Gastroesophageal sphincter (tissue), 4 donors: Measurements from ENCODE around the gene EXOC3L4. TPM values are rescaled to one million over a fixed set of nuclear protein-coding genes. Genes with fewer than 3 reads are reported as not detected.
"Not testable (repeated sequence)": the region's sequence is repeated elsewhere in the genome, so short reads cannot be mapped to it uniquely, and the experiment has no call there.

Experiments
- ATAC-seq: fragments of 150-250 bp; one replicate; pipeline ENCODE4 v1.9.1; 2016; ENCODE audit warnings: mild to moderate bottlenecking, moderate library complexity
- H3K27ac ChIP-seq, 4 donors: fragments of 200-600 bp; sonication (generic) in 3 of 4; 1 replicate in 3 of 4; 2 replicates in 1 of 4; pipeline ENCODE4 v1.5.1; 2016 to 2019
- H3K27me3 ChIP-seq: fragments of 200-600 bp; sonication (generic); one replicate; pipeline ENCODE4 v1.5.1; 2019
- H3K36me3 ChIP-seq, 2 donors: fragments of 200-600 bp; sonication (generic); one replicate each; pipeline ENCODE4 v1.5.1; 2019; ENCODE audit warnings: control low read depth in 1 of 2
- H3K4me1 ChIP-seq, 3 donors: fragments of 200-600 bp; sonication (generic); 1 replicate in 2 of 3; 2 replicates in 1 of 3; pipeline ENCODE4 v1.5.1; 2016 to 2019; ENCODE audit warnings: control low read depth in 2 of 3
- H3K4me3 ChIP-seq, 2 donors: fragments of 200-600 bp; sonication (generic); one replicate each; pipeline ENCODE4 v1.5.1; 2019; ENCODE audit warnings: mild to moderate bottlenecking in 1 of 2, moderate library complexity in 1 of 2
- H3K9me3 ChIP-seq, 3 donors: fragments of 200-600 bp; sonication (generic); one replicate each; pipeline ENCODE4 v1.5.1; 2017 to 2019; ENCODE audit warnings: control low read depth in 2 of 3
- CTCF ChIP-seq, 4 experiments: fragments of 200-600 bp in 2 of 4; fragments of 450-650 bp in 2 of 4; sonication (generic) in 1 of 4; IDR thresholded peaks; one replicate each; pipeline ENCODE4 v1.5.1; 2017 to 2019; ENCODE audit warnings: antibody characterized with exemption in 4 of 4, mild to moderate bottlenecking in 2 of 4, moderate library complexity in 2 of 4
- EP300 ChIP-seq: sonication (generic); formaldehyde crosslinking; IDR thresholded peaks from one replicate; pipeline ENCODE4 v1.6.1; 2017; ENCODE audit warnings: antibody characterized with exemption, mild to moderate bottlenecking
- POLR2A ChIP-seq, 2 donors: fragments of 450-650 bp; IDR thresholded peaks; one replicate each; pipeline ENCODE4 v1.6.1; 2017; ENCODE audit warnings: antibody characterized with exemption in 2 of 2, mild to moderate bottlenecking in 2 of 2, moderate library complexity in 1 of 2
- POLR2AphosphoS5 ChIP-seq: sonication (generic); formaldehyde crosslinking; IDR thresholded peaks from one replicate; pipeline ENCODE4 v1.6.1; 2017; ENCODE audit warnings: antibody characterized with exemption
- WGBS, 2 donors: methylation state at CpG; one replicate each; pipeline ENCODE4 v1.1.5; 2018; ENCODE audit warnings: low coverage in 1 of 2; 5-methylcytosine and 5-hydroxymethylcytosine counted together
- total RNA-seq, 4 donors: library from RNA; depleted of rRNA; stranded (reverse); fragments of >200 nt; gene quantifications; one replicate each; pipeline ENCODE4 v1.1.0, GENCODE V29; 2016

The EXOC3L4 gene
- total RNA-seq, result 1 to 10 TPM in 1 of 4 donors, under 1 TPM in 2, not detected in 1; 0.40 to 3.6 (median 0.45) TPM

DNA sequence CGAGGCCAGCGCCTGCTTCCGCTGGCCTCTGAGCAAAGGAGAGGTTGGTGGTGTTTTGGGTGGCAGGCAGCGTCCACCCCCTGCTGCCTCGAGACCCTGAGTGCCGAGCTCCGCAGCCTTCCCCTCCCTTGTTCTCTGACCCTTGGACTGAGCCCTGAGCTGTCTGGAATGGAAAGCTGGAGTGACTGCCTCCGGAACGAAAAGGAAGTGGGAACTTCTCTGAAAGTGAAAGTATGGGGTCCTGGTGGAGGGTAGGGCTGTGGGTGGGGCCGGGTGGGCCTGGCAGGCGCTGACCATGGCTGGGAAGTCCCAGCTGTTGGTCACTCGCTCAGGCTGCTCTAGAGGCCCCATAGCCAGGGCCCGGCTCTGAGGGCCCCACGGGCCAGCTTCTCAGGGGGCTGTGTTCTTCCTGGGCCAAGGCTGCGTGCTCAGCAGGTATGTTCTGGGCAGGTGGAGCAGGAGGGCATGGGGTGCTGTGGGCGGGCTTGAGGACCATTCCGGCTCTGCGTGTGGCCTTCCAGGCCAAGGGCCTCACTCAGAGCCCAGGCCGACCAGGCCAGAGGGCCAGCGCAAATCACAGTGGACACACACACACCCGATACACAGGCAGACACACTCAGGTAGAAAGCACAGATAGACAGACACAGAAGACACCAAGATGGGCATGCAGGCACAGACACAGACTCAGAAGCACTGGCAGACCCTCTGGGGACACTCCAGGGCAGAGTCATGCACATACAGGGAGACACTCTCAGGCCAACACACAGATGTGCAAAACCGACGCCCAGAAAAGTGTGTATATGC, at the start of gene EXOC3L4:
Gene EXOC3L4, plus strand, starts transcription at position 320 of the 804 bp plus-strand sequence. CDS start 5,495 bp downstream, outside the sequence.
- H3K4me1 ChIP-seq, result peaks cover 0 to 26% (median 13%) of the 10 kb centered on the region in 3 donors
- peak within 1 kb of the TSS in 3 of 4 donors; percentile 62 to 79 (median 75) for H3K27ac ChIP-seq
- TF ChIP-seq POLR2A (IDR thresholded peaks at IDR 0.05), result no peak
- no peak for TF ChIP-seq CTCF (IDR thresholded peaks at IDR 0.05)
- TF ChIP-seq EP300, result no peak
- no peak for TF ChIP-seq POLR2AphosphoS5
- H3K9me3 ChIP-seq, result no peaks in the 10 kb centered on the region
- no peaks in the 10 kb centered on the region for H3K36me3 ChIP-seq
- peak; percentile 38 for ATAC-seq
- 86% methylated on average over 3 of the region's 23 CpGs; no CpG with 5 or more reads in 1 of the 2 donors for WGBS, 2 donors
- H3K4me3 ChIP-seq, result peak within 1 kb of the TSS in 1 of 2 donors; percentile 30
- peaks cover 20% of the 10 kb centered on the region for H3K27me3 ChIP-seq

DNA sequence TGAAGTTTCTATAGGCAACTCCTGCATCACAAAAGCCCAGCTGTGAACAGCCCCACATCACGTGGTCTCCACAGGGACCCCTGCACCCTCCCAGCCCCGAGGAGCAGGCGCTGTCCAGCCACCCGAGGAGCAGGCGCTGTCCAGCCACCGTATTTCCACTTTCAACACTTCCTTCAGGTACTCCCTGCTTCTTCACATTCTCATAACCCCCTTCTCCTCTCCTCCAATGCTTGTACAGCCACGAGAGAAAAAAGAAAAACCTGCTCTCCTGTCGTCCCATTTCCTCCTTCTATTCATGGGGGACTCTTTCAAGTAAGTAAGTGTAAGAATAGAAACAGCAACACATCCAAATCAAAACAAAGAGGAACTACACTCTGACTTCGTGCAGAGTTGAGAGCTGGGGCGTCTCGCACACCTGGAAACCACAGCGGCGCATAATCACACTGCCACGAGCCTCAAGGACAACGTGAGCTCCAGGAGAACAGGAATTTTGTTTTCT, 49.1 kb upstream of the EXOC3L4 start:
- Histone ChIP-seq H3K4me1 (peaks cover 0 to 66% (median 24%) of the 10 kb centered on the region in 3 donors), H3K27ac (no peak overlapping the region), H3K27me3 (no peaks in the 10 kb centered on the region), H3K4me3 (no peak overlapping the region), H3K9me3 (no peaks in the 10 kb centered on the region), H3K36me3 (peaks cover 0 to 20% of the 10 kb centered on the region in 2 donors)
- WGBS, 2 donors, result 19 to 29% methylated on average over 14 to 15 of the region's 15 CpGs
- no peak for ATAC-seq
- TF ChIP-seq POLR2AphosphoS5 (no peak), EP300 (no peak), POLR2A (IDR thresholded peaks at IDR 0.05) (no peak), CTCF (IDR thresholded peaks at IDR 0.05) (no peak)

GRCh38 chr14:103047453-103047852, 47.1 kb upstream of the EXOC3L4 start:
- H3K4me1 ChIP-seq, result peaks cover 0 to 86% (median 24%) of the 10 kb centered on the region in 3 donors
- not testable (repeated sequence) for H3K36me3 ChIP-seq

DNA sequence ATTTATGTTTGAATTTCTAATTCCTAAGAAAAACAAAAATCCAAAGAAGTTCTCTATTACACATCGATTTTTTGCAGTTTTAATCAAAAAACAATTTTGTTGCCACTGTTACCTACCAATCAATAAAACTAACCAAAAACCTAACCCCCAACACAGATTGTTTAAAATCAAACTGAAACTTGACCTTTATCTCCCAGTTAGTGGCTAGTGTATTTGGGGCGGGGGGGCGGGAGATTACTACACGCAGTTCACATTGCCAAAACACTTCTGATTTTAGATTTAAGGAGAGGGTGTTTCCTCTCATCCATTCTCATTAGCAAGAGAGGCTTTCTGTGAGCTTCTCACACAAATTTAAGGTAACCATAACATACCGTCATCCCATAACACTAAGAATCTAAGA, 43.6 kb upstream of the EXOC3L4 start:
- TF ChIP-seq POLR2A (IDR thresholded peaks at IDR 0.05) (no peak), POLR2AphosphoS5 (no peak), EP300 (no peak), CTCF (IDR thresholded peaks at IDR 0.05) (no peak)
- WGBS, 2 donors, result 70 to 75% methylated on average over 2 to 5 of the region's 5 CpGs
- H3K27me3 ChIP-seq, result no peaks in the 10 kb centered on the region
- no peaks in the 10 kb centered on the region for H3K9me3 ChIP-seq
- H3K27ac ChIP-seq, result no peak overlapping the region
- H3K4me3 ChIP-seq, result no peak overlapping the region
- no peak for ATAC-seq
- peaks cover 0 to 91% (median 26%) of the 10 kb centered on the region in 3 donors for H3K4me1 ChIP-seq
- no peaks in the 10 kb centered on the region for H3K36me3 ChIP-seq

More at GRCh38 chr14:103047453-103047852, 47.1 kb upstream of the EXOC3L4 start:
- not testable (repeated sequence) for H3K27me3 ChIP-seq, ATAC-seq, H3K9me3 ChIP-seq, H3K4me3 ChIP-seq, H3K27ac ChIP-seq
- whole genome bisulfite sequencing, 2 donors, result 86 to 89% methylated on average over 1 to 7 of the region's 8 CpGs

- Histone ChIP-seq H3K36me3 (no peaks in the 10 kb centered on the region), H3K27ac (no peak overlapping the region), H3K4me3 (no peak overlapping the region), H3K4me1 (peaks cover 0 to 82% (median 20%) of the 10 kb centered on the region in 3 donors), H3K27me3 (no peaks in the 10 kb centered on the region), H3K9me3 (no peaks in the 10 kb centered on the region)
- TF ChIP-seq EP300 (no peak), POLR2AphosphoS5 (no peak), CTCF (IDR thresholded peaks at IDR 0.05) (no peak), POLR2A (IDR thresholded peaks at IDR 0.05) (no peak)
- 76 to 78% methylated on average over 7 to 9 of the region's 10 CpGs for WGBS, 2 donors
- no peak for ATAC-seq
Measured at GRCh38 chr14:103052407-103052806, 42.1 kb upstream of the EXOC3L4 start.
